Gastrocnemius medialis (tissue), 4 donors: ENCODE results near the gene MYOM3. TPM values are rescaled to one million over a fixed set of nuclear protein-coding genes. Genes with fewer than 3 reads are reported as not detected.

Experiments
- ATAC-seq, 2 donors: fragments of 150-250 bp; one replicate each; pipeline ENCODE4 v1.9.1; 2016
- DNase-seq, 2 donors: peaks; one replicate each; pipeline ENCODE4 v3.0.0-alpha.2; 2019
- H3K27ac ChIP-seq, 4 donors: fragments of 200-600 bp; sonication (generic); 1 replicate in 1 of 4; 2 replicates in 3 of 4; pipeline ENCODE4 v1.5.1; 2016 to 2018; ENCODE audit warnings: mild to moderate bottlenecking in 2 of 4, moderate library complexity in 1 of 4
- H3K27me3 ChIP-seq, 3 donors: fragments of 200-600 bp; sonication (generic) in 2 of 3; 1 replicate in 1 of 3; 2 replicates in 2 of 3; pipeline versions ENCODE4 v1.5.1 to v1.6.0; 2016 to 2019; ENCODE audit warnings: mild to moderate bottlenecking in 1 of 3, moderate library complexity in 1 of 3
- H3K36me3 ChIP-seq, 2 donors: fragments of 200-600 bp; sonication (generic) in 1 of 2; one replicate each; pipeline ENCODE4 v1.5.1; 2017 to 2018
- H3K4me1 ChIP-seq, 2 donors: fragments of 200-600 bp; sonication (generic) in 1 of 2; one replicate each; pipeline ENCODE4 v1.5.1; 2016 to 2017; ENCODE audit warnings: mild to moderate bottlenecking in 2 of 2
- H3K4me3 ChIP-seq, 4 donors: fragments of 200-600 bp; sonication (generic) in 3 of 4; 1 replicate in 1 of 4; 2 replicates in 3 of 4; pipeline ENCODE4 v1.5.1; 2016 to 2019; ENCODE audit warnings: mild to moderate bottlenecking in 2 of 4
- H3K9me3 ChIP-seq, 3 donors: fragments of 200-600 bp; sonication (generic) in 2 of 3; 1 replicate in 1 of 3; 2 replicates in 2 of 3; pipeline ENCODE4 v1.5.1; 2016 to 2019
- POLR2A ChIP-seq, 2 donors: fragments of 450-650 bp; IDR thresholded peaks; one replicate each; pipeline ENCODE4 v1.6.1; 2017; ENCODE audit warnings: antibody characterized with exemption in 2 of 2, mild to moderate bottlenecking in 2 of 2, moderate library complexity in 2 of 2
- in situ Hi-C, 4 donors: fragments of 200-750 bp; cut with MboI; loops; one replicate each; pipeline versions ENCODE4 v1.15.0 to v1.8.0; 2017; ENCODE audit warnings: low sequenced_read_pairs in 4 of 4
- intact Hi-C: fragments of 100-400 bp; cut with DNase I; formaldehyde crosslinking; loops from one replicate; pipeline ENCODE4 v1.15.1; 2023; ENCODE audit warnings: low total_unique reads
- total RNA-seq, 4 donors: library from RNA; depleted of rRNA; stranded (reverse); fragments of >200 nt; gene quantifications; one replicate each; pipeline versions ENCODE4 v1.1.0 to v1.2.3, GENCODE V29; 2016
- TF ChIP-seq, protein P1 (sequence below), 5 experiments: fragments of 450-650 bp in 3 of 5; fragments of 200-600 bp in 2 of 5; sonication (generic) in 2 of 5; IDR thresholded peaks in 4 of 5; conservative IDR thresholded peaks in 1 of 5; 1 replicate in 4 of 5; 2 replicates in 1 of 5; pipeline ENCODE4 v1.5.1; 2016 to 2019; ENCODE audit warnings: antibody characterized with exemption in 5 of 5, mild to moderate bottlenecking in 3 of 5, moderate library complexity in 3 of 5

MYOM3 gene
- total RNA-seq, 4 donors from 2014 or later, result 114 to 266 (median 184) TPM

- H3K9me3 ChIP-seq, result no peaks in the 10 kb centered on the region
- in situ Hi-C loops, result no loop called here
- TF ChIP-seq, protein P1, sequence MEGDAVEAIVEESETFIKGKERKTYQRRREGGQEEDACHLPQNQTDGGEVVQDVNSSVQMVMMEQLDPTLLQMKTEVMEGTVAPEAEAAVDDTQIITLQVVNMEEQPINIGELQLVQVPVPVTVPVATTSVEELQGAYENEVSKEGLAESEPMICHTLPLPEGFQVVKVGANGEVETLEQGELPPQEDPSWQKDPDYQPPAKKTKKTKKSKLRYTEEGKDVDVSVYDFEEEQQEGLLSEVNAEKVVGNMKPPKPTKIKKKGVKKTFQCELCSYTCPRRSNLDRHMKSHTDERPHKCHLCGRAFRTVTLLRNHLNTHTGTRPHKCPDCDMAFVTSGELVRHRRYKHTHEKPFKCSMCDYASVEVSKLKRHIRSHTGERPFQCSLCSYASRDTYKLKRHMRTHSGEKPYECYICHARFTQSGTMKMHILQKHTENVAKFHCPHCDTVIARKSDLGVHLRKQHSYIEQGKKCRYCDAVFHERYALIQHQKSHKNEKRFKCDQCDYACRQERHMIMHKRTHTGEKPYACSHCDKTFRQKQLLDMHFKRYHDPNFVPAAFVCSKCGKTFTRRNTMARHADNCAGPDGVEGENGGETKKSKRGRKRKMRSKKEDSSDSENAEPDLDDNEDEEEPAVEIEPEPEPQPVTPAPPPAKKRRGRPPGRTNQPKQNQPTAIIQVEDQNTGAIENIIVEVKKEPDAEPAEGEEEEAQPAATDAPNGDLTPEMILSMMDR (IDR thresholded peaks at IDR 0.05 in 4 of 5, conservative IDR thresholded peaks at IDR 0.05 in 1 of 5), result no peak
- TF ChIP-seq POLR2A (IDR thresholded peaks at IDR 0.05), result no peak
- peaks cover 0 to 7% of the 10 kb centered on the region in 2 donors for H3K4me1 ChIP-seq
- no peak overlapping the region for H3K27ac ChIP-seq
- intact Hi-C loops, result no loop called here
- ATAC-seq (no peak), DNase-seq (no peak)
- no peaks in the 10 kb centered on the region for H3K27me3 ChIP-seq
- H3K36me3 ChIP-seq, result no peaks in the 10 kb centered on the region
- H3K4me3 ChIP-seq, result no peak overlapping the region
These were observed 28.0 kb upstream of the MYOM3 start for GRCh38 chr1:24139841-24140425.

DNA sequence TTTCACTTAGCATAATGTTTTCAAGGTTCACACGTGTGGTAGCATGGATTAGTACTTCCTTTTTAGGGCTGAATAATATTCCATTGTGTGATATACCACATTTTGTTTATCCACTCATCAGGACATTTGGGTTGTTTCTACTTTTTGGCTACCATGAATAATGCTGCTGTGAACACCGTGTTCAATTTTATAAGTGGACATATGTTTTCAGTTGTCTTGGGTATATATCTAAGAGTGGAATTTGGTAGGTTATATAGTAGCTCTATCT, 27.2 kb upstream of the MYOM3 start:
- intact Hi-C loops, result no loop called here
- H3K27ac ChIP-seq, result no peak overlapping the region
- no peaks in the 10 kb centered on the region for H3K27me3 ChIP-seq
- ATAC-seq, result no peak
- H3K9me3 ChIP-seq, result no peaks in the 10 kb centered on the region
- no peaks in the 10 kb centered on the region for H3K36me3 ChIP-seq
- in situ Hi-C loops, result no loop called here
- H3K4me3 ChIP-seq, result no peak overlapping the region
- peaks cover 0 to 7% of the 10 kb centered on the region in 2 donors for H3K4me1 ChIP-seq
- TF ChIP-seq POLR2A (IDR thresholded peaks at IDR 0.05), result no peak
- TF ChIP-seq, protein P1 (IDR thresholded peaks at IDR 0.05 in 4 of 5, conservative IDR thresholded peaks at IDR 0.05 in 1 of 5), result no peak
- no peak for DNase-seq

DNA sequence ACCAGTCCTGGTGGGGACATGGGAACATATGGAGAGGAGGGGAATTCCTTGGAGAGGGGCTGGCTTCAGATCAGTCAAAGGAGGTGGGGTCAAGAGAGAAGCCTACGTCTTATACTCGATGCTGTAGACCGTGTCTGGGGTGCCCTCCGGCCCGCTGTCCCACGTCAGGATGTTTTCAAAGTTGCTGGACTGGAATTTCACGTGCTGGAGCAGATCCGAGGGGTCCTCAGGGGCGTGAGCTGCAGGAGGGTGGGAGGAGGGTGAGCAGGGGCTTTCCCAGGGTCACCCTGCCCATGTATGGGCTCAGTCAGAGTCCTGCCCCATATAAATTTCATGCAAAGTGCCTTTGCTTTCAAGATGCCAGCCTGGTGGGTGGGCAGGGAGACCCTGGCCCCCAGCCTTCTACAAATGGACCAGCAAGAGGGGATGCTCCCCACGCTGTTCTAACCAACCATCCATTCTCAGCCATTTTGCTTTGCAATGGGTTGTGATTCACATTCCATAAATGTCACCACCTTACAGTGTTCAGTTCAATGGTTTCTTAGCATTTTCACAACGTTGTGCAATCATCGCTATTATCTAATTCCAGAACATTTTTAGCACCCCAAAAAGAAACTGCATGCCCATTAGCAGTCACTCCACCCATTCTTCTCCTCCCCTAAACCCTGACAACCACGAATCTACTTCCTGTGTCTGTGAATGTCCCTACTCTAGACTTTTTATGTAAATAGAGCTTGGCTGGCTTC, 26.7 kb upstream of the MYOM3 start:
- Histone ChIP-seq H3K36me3 (no peaks in the 10 kb centered on the region), H3K4me3 (no peak overlapping the region), H3K4me1 (peaks cover 0 to 7% of the 10 kb centered on the region in 2 donors), H3K9me3 (no peaks in the 10 kb centered on the region), H3K27ac (no peak overlapping the region), H3K27me3 (no peaks in the 10 kb centered on the region)
- intact Hi-C loops, result no loop called here
- ATAC-seq, result no peak
- no peak for DNase-seq
- TF ChIP-seq, protein P1 (IDR thresholded peaks at IDR 0.05 in 4 of 5, conservative IDR thresholded peaks at IDR 0.05 in 1 of 5), result no peak
- no peak for TF ChIP-seq POLR2A (IDR thresholded peaks at IDR 0.05)
- in situ Hi-C loops, result no loop called here

DNA sequence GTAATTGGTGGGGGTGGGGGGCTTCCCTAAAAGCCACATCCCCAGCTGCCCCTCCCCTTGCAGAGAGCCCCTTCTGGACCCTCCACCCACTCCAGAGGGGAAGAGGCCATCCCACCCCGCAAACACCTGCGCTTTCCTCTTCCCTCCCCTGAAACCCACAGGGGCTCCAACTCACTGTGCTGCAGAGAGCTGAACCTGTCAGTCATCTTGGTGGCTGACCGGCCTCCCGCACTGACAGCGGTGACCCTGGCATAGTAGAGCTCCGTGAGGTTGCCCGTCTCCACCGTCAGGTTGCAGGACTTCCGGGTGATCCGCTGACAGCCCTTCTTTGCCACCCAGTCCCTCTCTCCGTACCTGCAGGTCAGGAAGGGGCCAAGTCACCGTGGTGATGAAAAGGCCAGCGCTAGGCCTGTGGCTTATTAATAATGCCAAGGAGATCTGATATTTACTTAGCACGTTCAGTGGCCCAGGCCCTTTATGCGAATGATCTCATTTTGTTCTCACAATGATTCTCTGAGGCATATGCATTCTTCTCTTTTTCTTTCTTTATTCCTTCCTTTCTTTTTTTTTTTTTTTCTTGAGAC, 25.1 kb upstream of the MYOM3 start:
- no peak overlapping the region for H3K4me3 ChIP-seq
- no peaks in the 10 kb centered on the region for H3K4me1 ChIP-seq
- DNase-seq, result no peak
- ATAC-seq, result no peak
- H3K27me3 ChIP-seq, result no peaks in the 10 kb centered on the region
- TF ChIP-seq, protein P1 (IDR thresholded peaks at IDR 0.05 in 4 of 5, conservative IDR thresholded peaks at IDR 0.05 in 1 of 5), result no peak
- no peak for TF ChIP-seq POLR2A (IDR thresholded peaks at IDR 0.05)
- no peaks in the 10 kb centered on the region for H3K36me3 ChIP-seq
- intact Hi-C loops (no loop called here), in situ Hi-C loops (no loop called here)
- H3K9me3 ChIP-seq, result no peaks in the 10 kb centered on the region
- H3K27ac ChIP-seq, result no peak overlapping the region
